ENCODE results near the gene C1QTNF9B. TPM values are rescaled to one million over a fixed set of nuclear protein-coding genes. Genes with fewer than 3 reads are reported as not detected.

C1QTNF9B gene
- total RNA-seq, 2 donors from 2014 or later: 2.4 TPM; not detected in 1

GRCh38 chr13:23905766-23906165, 8.5 kb upstream of the C1QTNF9B start:
- Histone ChIP-seq H3K9me3 (no peaks in the 10 kb centered on the region), H3K36me3 (no peaks in the 10 kb centered on the region), H3K27ac (no peak overlapping the region), H3K4me3 (no peak overlapping the region), H3K4me1 (replicated peaks) (no peaks in the 10 kb centered on the region), H3K27me3 (replicated peaks; ENCODE audit: insufficient read depth) (no peaks in the 10 kb centered on the region)
- WGBS: 88% methylated on average over 2 of the region's 2 CpGs
- DNase-seq (ENCODE audit: low spot score): no peak
- intact Hi-C loops (cut with DNase I): no loop called here
- no peak for TF ChIP-seq POLR2AphosphoS5 (IDR thresholded peaks at IDR 0.05)
- no peak for TF ChIP-seq POLR2A (IDR thresholded peaks at IDR 0.05)
- TF ChIP-seq, protein P1, sequence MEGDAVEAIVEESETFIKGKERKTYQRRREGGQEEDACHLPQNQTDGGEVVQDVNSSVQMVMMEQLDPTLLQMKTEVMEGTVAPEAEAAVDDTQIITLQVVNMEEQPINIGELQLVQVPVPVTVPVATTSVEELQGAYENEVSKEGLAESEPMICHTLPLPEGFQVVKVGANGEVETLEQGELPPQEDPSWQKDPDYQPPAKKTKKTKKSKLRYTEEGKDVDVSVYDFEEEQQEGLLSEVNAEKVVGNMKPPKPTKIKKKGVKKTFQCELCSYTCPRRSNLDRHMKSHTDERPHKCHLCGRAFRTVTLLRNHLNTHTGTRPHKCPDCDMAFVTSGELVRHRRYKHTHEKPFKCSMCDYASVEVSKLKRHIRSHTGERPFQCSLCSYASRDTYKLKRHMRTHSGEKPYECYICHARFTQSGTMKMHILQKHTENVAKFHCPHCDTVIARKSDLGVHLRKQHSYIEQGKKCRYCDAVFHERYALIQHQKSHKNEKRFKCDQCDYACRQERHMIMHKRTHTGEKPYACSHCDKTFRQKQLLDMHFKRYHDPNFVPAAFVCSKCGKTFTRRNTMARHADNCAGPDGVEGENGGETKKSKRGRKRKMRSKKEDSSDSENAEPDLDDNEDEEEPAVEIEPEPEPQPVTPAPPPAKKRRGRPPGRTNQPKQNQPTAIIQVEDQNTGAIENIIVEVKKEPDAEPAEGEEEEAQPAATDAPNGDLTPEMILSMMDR (IDR thresholded peaks at IDR 0.05): no peak

DNA sequence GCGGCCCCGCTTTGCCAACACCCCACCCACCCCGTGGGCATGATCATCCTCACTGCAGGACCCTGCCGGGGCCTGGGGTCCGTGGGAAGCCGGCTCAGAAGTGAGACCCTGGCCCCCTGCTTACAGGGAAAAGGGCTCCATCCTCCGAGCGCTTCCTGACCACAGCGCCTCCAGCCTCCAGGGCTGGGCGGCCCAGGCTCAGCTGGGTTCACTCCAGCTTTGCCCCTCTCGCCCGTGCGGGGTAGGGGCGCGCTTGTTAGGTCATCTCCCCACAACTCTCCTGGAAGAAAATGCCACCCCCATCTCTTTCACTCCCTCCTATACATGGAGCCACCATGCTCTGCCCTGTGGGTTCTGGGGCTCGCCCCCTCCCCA, 6.6 kb upstream of the C1QTNF9B start:
- no peak overlapping the region for H3K4me3 ChIP-seq
- H3K36me3 ChIP-seq: no peaks in the 10 kb centered on the region
- no peak overlapping the region for H3K27ac ChIP-seq
- no peaks in the 10 kb centered on the region for H3K27me3 ChIP-seq (replicated peaks; ENCODE audit: insufficient read depth)
- 68% methylated on average over 16 of the region's 16 CpGs for WGBS
- TF ChIP-seq POLR2AphosphoS5 (IDR thresholded peaks at IDR 0.05) (no peak), POLR2A (IDR thresholded peaks at IDR 0.05) (no peak)
- TF ChIP-seq, protein P1 (IDR thresholded peaks at IDR 0.05): no peak
- intact Hi-C loops (cut with DNase I): loop anchor here (5.0 kb wide), 1 partner anchor 108 kb away; no protein-coding TSS in a partner anchor
- no peak for DNase-seq (ENCODE audit: low spot score)
- H3K4me1 ChIP-seq (replicated peaks): no peaks in the 10 kb centered on the region
- H3K9me3 ChIP-seq: no peaks in the 10 kb centered on the region

DNA sequence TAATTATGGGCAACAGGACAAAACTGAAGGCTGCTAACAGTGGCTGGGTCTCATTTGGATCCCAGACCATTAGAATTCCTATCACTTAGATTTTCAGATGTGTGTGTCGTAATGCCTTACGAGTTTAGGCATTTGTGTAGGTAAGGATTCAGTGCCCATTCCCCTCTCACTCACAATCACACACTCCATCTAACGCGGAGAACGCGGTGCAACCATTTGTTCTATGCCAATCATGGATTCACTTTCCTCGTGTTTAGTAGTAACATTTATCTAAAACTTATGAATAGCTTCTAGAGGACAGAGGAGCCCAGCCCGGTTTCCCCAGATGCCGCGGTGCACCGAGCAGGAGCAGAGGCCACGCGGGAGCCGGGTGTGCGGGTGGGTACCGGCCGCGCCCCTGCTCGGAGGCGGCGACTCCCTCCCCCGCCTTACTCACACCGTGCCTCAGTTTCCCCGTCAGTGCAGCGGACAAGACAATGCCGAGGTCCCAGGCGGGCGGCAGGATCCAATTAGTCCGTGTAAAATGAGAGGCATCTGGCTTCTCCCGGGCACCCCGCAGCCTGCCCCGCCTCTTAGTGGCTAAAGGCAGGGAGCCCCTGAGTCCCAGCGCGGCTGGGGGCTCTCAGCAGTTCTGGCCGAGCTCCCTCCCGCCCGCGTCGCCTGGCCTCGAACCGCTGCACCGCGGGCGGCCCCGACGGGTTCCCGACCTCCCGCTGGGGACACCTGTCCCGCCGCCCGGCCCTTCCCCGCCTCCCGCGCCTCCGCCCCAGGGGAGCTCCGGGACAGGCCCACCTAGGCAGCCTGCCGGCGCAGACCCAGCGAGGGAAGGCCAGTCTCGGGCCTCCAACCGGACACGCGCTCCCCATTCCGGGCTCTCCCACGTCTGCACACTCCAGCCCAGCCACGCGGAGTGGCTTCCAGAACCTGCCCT, 5.9 kb upstream of the C1QTNF9B start:
- 19% methylated on average over 40 of the region's 67 CpGs for WGBS
- no peak overlapping the region for H3K27ac ChIP-seq
- TF ChIP-seq POLR2AphosphoS5 (IDR thresholded peaks at IDR 0.05) (no peak), POLR2A (IDR thresholded peaks at IDR 0.05) (no peak)
- TF ChIP-seq, protein P1 (IDR thresholded peaks at IDR 0.05): no peak
- H3K4me1 ChIP-seq (replicated peaks): no peaks in the 10 kb centered on the region
- no peaks in the 10 kb centered on the region for H3K9me3 ChIP-seq
- H3K27me3 ChIP-seq (replicated peaks; ENCODE audit: insufficient read depth): no peaks in the 10 kb centered on the region
- no peaks in the 10 kb centered on the region for H3K36me3 ChIP-seq
- DNase-seq (ENCODE audit: low spot score): no peak
- intact Hi-C loops (cut with DNase I): loop anchor here (5.0 kb wide), 1 partner anchor 109 kb away; no protein-coding TSS in a partner anchor
- no peak overlapping the region for H3K4me3 ChIP-seq

DNA sequence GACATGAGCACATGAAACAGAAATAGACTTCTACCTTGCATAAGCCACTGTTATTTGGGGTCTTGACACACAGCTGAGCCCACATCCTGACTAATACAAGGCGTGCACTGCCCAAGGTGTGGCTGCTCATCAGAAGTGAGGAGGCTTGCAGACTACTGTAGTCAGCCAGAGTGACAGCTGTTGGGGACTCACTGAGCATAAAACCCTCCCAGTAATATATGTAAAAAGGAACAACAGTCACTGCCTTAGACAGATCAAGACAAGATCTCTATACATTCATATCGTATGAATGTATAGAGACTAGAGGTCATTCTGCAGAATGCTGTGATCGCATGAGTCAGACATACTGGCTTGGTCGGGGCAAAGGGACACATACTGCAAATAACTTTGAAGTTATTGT, 4.1 kb upstream of the C1QTNF9B start:
- no peak overlapping the region for H3K4me3 ChIP-seq
- no peaks in the 10 kb centered on the region for H3K9me3 ChIP-seq
- H3K27me3 ChIP-seq (replicated peaks; ENCODE audit: insufficient read depth): no peaks in the 10 kb centered on the region
- H3K4me1 ChIP-seq (replicated peaks): no peaks in the 10 kb centered on the region
- intact Hi-C loops (cut with DNase I): loop anchor here (5.0 kb wide), 1 partner anchor 111 kb away; no protein-coding TSS in a partner anchor
- 93% methylated on average over 4 of the region's 4 CpGs for WGBS
- no peaks in the 10 kb centered on the region for H3K36me3 ChIP-seq
- no peak for DNase-seq (ENCODE audit: low spot score)
- no peak for TF ChIP-seq POLR2A (IDR thresholded peaks at IDR 0.05)
- no peak for TF ChIP-seq POLR2AphosphoS5 (IDR thresholded peaks at IDR 0.05)
- TF ChIP-seq, protein P1 (IDR thresholded peaks at IDR 0.05): no peak
- H3K27ac ChIP-seq: no peak overlapping the region
